ENCODE data around the gene TBCD.

GRCh38 chr17:82915757-82916027 is 163.8 kb downstream of the TBCD start:
- TF ChIP-seq CTCF (conservative IDR thresholded peaks at IDR 0.05; ENCODE audit: low read length), result no peak
- no peak for TF ChIP-seq EZH2phosphoT487 (IDR thresholded peaks at IDR 0.05; ENCODE audit: borderline replicate concordance, low read depth, low read length)

All from OCI-LY7 (cell line).